NCI-H2107 (cell line): Measurements from ENCODE around the gene EN2.

ENCODE experiments used
- DNase-seq: peaks from one replicate; lab custom pipeline; 2025; lab: John Stamatoyannopoulos, UW

The EN2 gene

GRCh38 chr7:155458111-155458877 is at the start of gene EN2:
TSS of gene EN2 (plus strand) at chr7:155458129. CDS start at chr7:155458378, 249 bp downstream.
- DNase-seq: no peak

DNA sequence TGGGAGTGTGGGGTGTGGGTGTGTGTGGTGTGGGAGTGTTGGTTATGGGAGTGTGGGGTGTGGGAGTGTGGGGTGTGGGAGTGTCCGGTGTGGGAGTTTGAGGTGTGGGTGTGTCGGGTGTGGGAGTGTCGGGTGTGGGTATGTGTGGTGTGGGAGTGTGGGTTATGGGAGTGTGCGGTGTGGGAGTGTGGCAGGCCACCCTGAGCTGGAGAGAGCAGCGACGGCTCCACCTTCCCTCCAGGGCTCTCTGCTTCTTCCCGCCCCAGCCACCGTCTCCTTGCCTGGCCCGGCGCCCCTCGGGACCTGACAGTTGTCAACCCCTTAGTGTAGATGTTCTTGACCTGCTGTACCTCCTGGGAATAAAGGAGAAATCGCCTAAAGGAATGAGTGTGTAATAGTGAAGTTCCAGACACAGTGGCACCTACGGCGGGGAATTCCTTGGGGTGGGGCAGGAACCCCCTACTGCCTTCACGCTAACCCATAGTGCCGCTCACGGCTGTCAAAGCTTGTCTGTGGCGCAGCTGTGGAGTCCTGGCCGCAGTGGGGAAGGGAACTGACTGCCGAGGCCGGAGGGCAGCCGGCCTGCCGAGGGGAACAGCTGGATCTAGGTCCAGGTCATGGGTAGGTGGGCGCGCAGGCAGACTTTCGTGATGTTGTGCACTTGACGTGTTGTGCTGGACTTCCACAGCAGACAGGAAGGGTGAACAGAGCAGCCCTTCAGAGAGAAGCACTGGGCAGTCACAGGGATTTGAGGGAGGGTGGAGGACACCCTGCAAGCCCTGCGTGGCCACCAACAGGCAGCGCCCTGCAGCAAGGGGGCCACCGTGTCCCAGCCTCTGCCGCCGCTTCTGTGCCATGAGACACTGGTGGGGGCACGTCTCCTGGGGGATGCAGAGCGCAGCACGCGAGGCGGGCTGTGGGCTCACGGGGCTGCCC is 49.0 kb upstream of the EN2 start:
- DNase-seq: no peak

DNA sequence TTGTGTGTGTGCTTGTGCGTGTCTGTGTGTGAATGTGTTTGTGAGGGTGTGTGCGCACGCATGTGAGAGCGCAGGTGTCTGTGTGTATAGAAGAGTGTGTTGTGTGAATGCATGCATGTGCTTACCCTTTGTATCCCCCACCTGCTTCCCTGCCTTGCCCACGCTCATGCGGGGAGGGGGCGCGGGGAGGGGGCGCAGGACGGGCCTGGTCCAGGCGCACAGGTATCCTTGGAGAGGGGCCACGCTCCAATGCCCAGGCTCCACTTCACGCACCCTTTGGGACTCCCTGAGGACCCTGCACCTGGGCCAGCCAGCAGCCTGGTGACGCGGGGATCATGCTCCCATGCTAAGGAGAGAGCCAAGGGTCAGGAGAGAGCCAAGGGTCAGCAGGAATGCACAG is 47.9 kb upstream of the EN2 start:
- no peak for DNase-seq

GRCh38 chr7:155410431-155410830 is 47.5 kb upstream of the EN2 start:
- no peak for DNase-seq

DNA sequence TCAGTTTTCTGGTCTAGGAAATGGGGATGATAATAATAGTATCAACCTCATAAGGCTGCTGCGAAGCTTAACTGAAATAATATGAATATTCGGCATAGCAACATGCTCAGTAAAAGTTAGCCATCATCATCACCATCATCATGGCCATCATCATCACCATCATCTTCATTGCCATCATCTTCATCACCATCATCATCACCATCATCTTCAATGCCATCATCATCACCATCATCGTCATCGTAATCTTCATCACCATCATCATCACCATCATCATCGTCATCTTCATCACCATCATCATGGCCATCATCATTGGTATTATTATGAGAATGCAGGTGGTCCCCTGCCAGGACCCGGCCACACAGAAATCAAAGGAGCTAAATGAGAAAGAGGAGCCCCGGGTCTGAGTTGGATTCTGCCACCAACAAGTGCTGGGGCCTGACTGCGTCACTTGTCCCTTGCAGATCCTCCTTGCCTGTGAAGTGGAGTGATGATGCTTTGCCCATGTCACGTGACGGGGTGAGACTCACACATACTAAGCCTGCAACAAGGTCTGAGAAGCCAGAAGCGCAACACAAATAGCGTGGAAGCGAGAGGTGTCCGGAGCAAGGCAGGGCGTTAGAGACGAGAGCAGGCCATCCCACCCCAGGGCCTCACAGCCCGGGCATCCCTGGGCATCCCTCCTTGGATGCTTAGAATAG is 46.1 kb upstream of the EN2 start:
- no peak for DNase-seq

DNA sequence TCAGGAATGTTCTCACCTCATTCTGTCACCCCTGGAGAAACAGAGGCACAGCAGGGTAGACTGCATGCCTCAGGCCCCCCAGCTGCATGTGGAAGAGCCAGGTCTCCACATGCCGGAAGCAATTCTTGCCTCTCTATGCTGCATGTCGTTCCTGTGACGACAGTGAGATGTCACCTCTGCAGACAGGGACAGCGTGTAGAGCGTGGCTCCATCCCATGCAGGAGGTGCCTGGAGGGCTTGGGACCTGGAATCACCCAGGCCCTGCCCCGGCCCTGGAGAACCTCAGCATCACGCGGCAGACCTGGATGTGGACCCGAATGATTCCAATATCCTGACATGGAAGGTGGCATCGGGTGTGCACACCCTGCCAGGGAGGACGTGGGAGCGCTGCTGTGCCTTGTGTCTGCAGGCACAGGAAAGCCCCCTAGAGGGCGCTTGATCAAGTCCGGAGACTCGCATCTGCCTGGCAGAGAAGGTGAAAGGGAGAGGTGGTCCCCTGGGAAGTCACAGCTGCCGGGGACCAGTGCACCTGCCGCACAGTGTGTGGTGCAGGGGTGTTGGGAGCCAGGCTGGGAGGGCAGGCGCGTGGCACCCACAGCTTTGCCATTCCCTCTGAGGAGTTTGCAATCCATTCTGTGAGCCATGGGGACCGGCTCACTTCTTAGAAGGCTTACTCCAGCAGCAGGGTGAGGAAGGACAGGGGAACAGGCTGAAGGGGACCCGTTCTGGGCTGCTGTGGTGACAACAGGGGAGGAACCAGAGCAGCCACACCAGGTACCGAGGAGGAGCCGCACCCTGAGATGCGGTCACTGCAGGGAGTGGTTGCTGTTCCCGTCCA is 45.3 kb upstream of the EN2 start:
- peak; percentile 42 for DNase-seq

DNA sequence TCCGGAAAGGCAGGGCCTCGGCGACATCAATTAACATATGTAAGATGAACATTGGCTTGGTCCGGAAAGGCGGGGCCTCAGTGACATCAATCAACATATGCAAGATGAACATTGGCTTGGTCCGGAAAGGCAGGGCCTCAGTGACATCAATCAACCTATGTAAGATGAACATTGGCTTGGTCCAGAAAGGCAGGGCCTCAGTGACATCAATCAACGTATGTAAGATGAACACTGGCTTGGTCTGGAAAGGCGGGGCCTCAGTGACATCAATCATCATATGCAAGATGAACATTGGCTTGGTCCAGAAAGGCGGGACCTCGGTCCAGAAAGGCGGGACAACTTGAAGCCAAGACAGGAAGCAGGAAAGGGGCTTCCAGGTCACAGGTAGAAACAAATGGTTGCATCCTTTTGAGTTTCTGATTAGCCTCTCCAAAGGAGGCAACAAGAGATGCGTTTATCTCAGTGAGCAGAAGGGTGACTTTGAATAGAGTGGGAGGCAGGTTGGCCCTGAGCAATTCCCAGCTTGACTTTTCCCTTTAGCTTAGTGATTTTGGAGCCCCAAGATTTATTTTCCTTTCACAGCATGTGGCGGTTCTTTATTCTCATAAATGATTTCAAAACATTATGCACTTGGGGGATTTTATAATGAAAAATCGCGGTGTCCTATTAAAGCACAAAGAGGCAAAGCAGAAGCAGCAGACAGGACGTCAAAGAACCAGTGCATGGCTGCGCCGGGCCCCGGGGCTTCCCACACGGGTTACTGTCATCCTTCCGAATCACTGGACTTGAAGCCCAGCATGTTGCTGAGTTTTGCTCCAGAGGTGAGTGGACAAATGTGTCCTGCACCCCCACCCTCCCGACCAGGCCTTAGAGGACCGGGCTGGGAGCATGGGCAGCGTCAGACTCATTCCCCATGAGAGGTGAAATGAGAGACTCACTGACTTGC is 43.1 kb upstream of the EN2 start:
- DNase-seq: no peak

GRCh38 chr7:155416646-155417380 is 41.1 kb upstream of the EN2 start:
- no peak for DNase-seq

DNA sequence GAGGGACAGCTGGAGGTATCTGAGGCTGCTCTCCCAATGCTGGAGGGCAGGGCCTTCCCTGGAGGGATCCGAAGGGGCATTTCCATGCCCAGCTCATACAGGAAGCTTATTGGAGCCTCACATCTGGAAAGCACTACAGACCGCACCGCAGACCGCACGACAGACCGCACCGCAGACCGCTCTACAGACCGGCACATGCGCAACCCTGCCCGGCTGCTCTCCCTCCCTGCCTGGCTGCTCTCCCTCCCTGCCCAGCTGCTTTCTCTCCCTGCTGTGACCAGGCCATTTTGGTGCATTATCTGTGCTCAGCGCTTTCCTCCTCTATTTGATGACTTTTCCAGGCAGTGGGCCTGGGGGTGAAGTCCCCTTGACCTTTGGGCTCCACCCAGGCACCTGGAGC is 39.6 kb upstream of the EN2 start:
- DNase-seq: no peak

DNA sequence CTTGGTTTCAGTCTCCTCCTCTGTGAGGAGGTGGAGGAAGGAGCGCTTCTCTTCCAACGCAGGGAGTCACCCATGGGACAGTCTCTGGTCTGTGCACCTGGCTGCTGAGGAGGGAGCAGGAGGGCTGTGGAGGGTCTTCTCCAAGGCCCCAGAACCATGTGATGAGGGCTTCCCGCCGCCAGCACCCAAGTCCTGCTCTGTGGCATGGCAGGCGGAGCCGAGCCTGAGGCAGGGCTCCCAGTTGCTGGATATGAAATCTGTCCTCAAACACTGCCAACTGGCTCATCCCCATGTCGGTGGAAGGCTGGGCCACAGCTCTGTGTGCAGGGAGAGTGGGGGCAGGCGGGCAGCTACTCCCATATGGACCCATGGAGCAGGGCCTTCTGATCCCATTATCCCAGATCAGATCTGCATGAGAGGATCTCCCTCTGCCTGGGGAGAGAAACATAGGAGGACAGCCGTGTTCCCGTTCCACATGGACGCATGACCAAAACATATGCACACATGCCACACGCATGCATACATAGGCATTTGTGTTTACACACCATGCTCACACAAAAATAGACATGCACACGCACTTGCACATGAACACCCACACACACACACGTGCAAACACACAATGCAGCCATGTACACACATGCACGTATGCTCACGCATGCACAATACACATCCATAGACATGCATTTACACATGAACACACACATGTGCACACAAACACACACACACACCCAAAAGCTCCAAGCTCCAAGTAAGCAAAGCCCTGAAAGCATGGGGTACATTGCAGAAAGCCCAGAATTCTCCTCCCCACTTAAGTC is 38.8 kb upstream of the EN2 start:
- no peak for DNase-seq

- no peak for DNase-seq
These were observed 37.8 kb upstream of the EN2 start for GRCh38 chr7:155420116-155420515.

DNA sequence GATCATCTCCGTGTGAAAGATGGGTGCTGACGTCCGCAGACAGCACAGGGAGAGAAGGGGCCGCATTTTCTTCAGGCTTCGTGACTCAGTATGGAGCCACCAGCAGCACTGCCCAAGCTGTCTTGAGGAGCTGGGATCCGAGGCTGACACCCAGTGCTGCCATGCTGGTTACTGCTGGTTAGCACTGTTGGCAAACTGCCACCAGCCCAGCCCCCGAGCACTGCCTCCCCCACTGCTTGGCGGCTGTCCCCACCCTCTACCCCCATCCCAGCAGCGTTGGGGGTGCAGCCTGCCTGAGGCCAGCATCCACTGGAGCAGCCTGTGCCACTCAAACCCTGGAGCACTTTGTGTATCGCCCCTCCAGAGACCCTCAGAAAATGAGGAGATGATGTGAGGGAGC is 35.8 kb upstream of the EN2 start:
- no peak for DNase-seq

DNA sequence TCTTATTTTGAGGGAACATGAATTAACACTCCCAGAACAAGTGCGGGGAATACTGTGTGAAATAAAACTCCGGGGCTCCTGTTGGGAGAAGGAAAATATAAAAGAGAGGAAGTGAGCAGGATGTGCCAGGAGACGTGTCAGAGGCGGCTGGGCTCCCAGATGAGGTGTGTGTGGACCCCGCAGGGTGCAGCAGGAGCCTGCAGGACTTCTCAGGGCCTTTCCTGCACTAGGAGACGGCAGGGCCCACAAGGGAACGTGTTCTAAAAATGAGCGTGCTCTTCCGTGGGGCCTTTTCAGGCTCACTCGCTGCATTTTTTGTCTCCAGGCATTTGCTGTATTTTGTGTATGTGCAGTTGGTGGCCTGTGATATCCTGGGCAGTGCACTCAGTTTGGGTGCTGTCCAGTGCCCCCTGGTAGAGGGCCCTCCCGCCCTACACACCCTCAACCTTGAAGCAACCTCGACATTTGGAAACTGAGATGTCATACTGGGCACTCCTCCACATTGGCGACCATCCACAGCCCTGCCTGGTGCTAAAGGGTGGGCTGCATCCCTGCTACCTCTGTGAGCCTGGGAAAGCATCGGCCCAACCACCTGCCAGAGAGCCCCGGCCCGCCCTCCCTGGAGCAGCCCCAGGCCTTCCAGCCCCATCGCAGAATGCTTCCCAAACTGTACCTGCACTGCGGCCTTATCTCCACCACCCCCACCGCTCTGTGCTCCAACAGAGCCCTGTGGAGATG is 35.2 kb upstream of the EN2 start:
- DNase-seq: no peak

DNA sequence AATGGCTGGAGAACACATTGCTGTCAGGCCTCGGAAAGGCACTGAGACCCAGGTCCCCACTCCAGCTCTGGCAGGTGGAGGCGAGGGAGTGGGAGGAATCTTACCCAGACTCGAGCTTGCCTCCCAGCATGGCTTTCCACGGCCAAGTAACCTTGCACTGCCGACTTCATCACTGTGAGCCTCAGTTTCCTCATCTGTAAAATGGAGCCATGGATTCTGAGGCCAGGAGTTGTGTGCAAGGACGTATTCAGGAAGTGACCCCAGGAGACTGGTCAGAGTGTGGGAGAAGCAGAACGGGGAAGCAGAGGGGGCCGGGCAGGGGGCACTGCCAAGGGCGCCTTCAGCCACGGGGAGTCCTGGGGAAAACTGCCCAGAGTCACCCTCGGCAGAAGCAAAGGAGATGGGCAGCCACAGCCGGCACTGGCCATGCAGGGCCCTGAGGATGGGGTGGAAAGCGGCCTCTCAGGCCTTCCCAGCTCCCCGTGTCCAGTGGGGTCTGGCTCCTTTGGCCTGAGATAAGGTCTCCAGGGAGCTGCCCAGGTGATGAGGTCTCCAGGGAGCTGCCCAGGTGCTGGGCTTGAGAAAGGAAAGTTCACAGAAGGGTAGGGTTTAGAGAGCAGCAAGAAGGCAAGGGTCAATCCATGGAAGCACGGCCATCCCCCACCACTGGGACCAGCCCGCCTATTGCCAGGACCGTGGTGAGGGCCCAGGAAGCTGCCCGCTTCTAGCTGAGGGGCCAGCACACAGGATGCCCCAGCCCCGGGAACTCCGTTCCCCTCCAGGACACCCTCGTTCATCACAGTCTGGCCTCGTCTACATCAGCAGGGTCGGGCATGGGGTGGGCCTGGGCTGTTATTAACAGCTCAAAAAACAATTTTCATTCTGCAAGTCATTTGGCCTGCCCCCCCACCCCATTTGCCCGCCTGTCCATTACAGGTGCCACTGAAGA is 34.3 kb upstream of the EN2 start:
- DNase-seq: no peak

DNA sequence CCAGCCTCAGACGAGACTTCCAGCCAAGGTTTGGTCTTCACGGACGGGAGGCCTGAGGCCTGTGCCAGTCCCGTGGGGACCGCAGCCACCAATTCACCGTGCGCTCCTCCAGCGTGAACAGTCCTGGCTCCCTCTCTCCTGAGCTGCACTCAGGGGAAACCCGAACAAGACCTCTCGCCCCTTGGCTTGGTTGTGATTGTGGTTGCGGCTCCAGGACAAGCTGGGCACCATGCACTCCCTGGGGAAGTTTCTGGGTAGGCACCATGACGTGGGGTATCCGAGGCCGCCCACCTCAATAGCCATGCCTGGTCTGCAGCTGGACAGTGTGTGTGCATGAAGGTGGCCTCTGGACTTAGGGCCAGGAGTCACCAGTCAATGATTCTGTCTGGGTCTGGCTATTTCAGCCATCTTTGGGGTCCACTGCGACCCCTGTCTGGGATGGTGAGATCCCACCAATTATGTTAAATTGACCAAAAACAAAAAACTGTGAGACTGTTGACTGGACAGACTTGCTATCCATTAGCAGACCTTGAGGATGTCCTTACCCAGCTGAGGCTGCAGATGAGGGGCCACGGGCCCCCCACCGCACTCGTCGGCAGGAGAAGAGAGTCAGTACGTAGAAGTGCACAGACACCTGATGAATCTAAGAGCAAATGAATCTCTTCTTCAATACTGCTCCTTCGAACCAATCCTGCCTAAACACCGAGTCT is 33.5 kb upstream of the EN2 start:
- no peak for DNase-seq

DNA sequence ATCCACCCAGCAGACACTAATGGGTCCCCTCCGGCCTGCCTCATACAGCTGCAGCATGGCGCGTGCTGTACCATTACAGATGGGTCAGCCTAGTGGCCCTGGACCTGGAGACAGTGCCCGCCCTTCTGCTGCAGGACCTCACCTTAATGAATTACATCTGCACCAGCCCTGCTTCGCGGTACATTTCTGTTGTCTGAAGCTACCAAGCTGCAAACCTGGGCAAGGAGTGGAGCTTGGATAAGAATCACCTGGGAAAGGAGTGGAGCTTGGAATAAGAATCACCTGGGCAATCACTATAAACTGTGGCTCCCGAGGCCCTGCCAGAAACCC is 33.0 kb upstream of the EN2 start:
- no peak for DNase-seq

GRCh38 chr7:155425887-155426286 is 32.0 kb upstream of the EN2 start:
- no peak for DNase-seq
